GM23248 (cell line): Measurements from ENCODE around the gene SPATA31E1. TPM values are rescaled to one million over a fixed set of nuclear protein-coding genes. Genes with fewer than 3 reads are reported as not detected.
"Not testable (repeated sequence)": the region's sequence is repeated elsewhere in the genome, so short reads cannot be mapped to it uniquely, and the experiment has no call there.

ENCODE experiments used
- DNase-seq: peaks from one replicate; pipeline ENCODE4 v3.0.0-alpha.2; 2015
- H2AFZ ChIP-seq: fragments of 200-600 bp; sonication (generic); 2 replicates; pipeline ENCODE4 v1.6.1; 2016; ENCODE audit warnings: antibody characterized with exemption
- H3F3A ChIP-seq: fragments of 200-600 bp; sonication (generic); 2 replicates; pipeline ENCODE4 v1.6.1; 2016; ENCODE audit warnings: mild to moderate bottlenecking, antibody characterized with exemption, mixed run types; ENCODE audit not compliant: insufficient read depth
- H3K27ac ChIP-seq: fragments of 200-600 bp; sonication (generic); 2 replicates; pipeline ENCODE4 v1.5.1; 2016; ENCODE audit warnings: mild to moderate bottlenecking
- H3K27me3 ChIP-seq: fragments of 200-600 bp; sonication (generic); replicated peaks from 2 replicates; pipeline ENCODE4 v1.6.1; 2016; ENCODE audit warnings: mild to moderate bottlenecking; ENCODE audit not compliant: insufficient read depth
- H3K36me3 ChIP-seq: fragments of 200-600 bp; sonication (generic); 2 replicates; pipeline ENCODE4 v1.6.1; 2016; ENCODE audit warnings: low read depth, mild to moderate bottlenecking
- H3K4me1 ChIP-seq: fragments of 200-600 bp; sonication (generic); 2 replicates; pipeline ENCODE4 v1.6.1; 2016; ENCODE audit warnings: mild to moderate bottlenecking; ENCODE audit not compliant: insufficient read depth
- H3K4me2 ChIP-seq: fragments of 200-600 bp; sonication (generic); one replicate; pipeline ENCODE4 v1.6.1; 2016; ENCODE audit warnings: mild to moderate bottlenecking; ENCODE audit not compliant: unreplicated experiment
- H3K4me3 ChIP-seq: fragments of 200-600 bp; sonication (generic); 2 replicates; pipeline ENCODE4 v1.5.1; 2016; ENCODE audit warnings: mild to moderate bottlenecking
- H3K79me2 ChIP-seq: fragments of 200-600 bp; sonication (generic); 2 replicates; pipeline ENCODE4 v1.6.1; 2016; ENCODE audit warnings: mild to moderate bottlenecking; ENCODE audit not compliant: insufficient read depth
- H3K9ac ChIP-seq: fragments of 200-600 bp; sonication (generic); 2 replicates; pipeline ENCODE4 v1.6.1; 2016; ENCODE audit warnings: mild to moderate bottlenecking
- H3K9me2 ChIP-seq: fragments of 200-600 bp; sonication (generic); 2 replicates; pipeline ENCODE4 v1.6.1; 2016; ENCODE audit warnings: mixed run types, mild to moderate bottlenecking, moderate library complexity; ENCODE audit not compliant: insufficient read depth
- H3K9me3 ChIP-seq: fragments of 200-600 bp; sonication (generic); one replicate; pipeline ENCODE4 v1.6.1; 2017; ENCODE audit warnings: low read depth
- H4K20me1 ChIP-seq: fragments of 200-600 bp; sonication (generic); 2 replicates; pipeline ENCODE4 v1.6.0; 2016; ENCODE audit not compliant: insufficient read depth
- EZH2 ChIP-seq: fragments of 200-600 bp; sonication (generic); IDR thresholded peaks from 2 replicates; pipeline ENCODE4 v1.6.1; 2018; ENCODE audit warnings: antibody characterized with exemption, mild to moderate bottlenecking; ENCODE audit not compliant: insufficient read depth, poor library complexity, severe bottlenecking
- EZH2phosphoT487 ChIP-seq: fragments of 200-600 bp; sonication (generic); IDR thresholded peaks from 2 replicates; pipeline ENCODE4 v1.6.1; 2018; ENCODE audit warnings: antibody characterized with exemption, moderate library complexity, mild to moderate bottlenecking, low read depth; ENCODE audit not compliant: insufficient read depth
- WGBS, 2 experiments: methylation state at CpG; one replicate each; pipeline ENCODE4 v1.1.6; 2015 to 2017; ENCODE audit warnings: low lambda C conversion rate in 2 of 2, low coverage in 1 of 2; ENCODE audit errors: missing lambda C conversion rate in 2 of 2; 5-methylcytosine and 5-hydroxymethylcytosine counted together
- in situ Hi-C: fragments of 300-500 bp; cut with MboI; formaldehyde crosslinking; loops from 2 replicates; pipeline ENCODE4 v1.15.0; 2020
- polyA plus RNA-seq: library from polyadenylated mRNA; unstranded; fragments of >200 nt; fragmentation: Nextera tagmentation; extraction: Ambion mirVana; gene quantifications from 2 replicates; pipeline ENCODE4 v1.2.1, GENCODE V29; 2016
- total RNA-seq: library from RNA; depleted of rRNA; stranded (reverse); fragments of >200 nt; shearing (Covaris generic); gene quantifications from 2 replicates; pipeline ENCODE4 v1.2.3, GENCODE V29; 2014

Gene SPATA31E1
- total and polyA plus RNA-seq, 2 experiments from 2014 or later = not detected

- no peaks in the 10 kb centered on the region for H3K36me3 ChIP-seq
- H3K9me2 ChIP-seq = no peaks in the 10 kb centered on the region
- 91 to 98% methylated on average over 1 of the region's 1 CpG for WGBS, 2 experiments
- no peak overlapping the region for H3K9ac ChIP-seq
- H3K27ac ChIP-seq = no peak overlapping the region
- H3K27me3 ChIP-seq = no peaks in the 10 kb centered on the region
- DNase-seq = no peak
- no peak overlapping the region for H3K4me3 ChIP-seq
- H4K20me1 ChIP-seq = no peaks in the 10 kb centered on the region
- TF ChIP-seq EZH2 (no peak), EZH2phosphoT487 (no peak)
- in situ Hi-C loops = no loop called here
- H3K79me2 ChIP-seq = no peaks in the 10 kb centered on the region
- H3F3A ChIP-seq = no peaks in the 10 kb centered on the region
- H3K4me1 ChIP-seq = no peaks in the 10 kb centered on the region
- H2AFZ ChIP-seq = no peak overlapping the region
- no peaks in the 10 kb centered on the region for H3K9me3 ChIP-seq
- no peak overlapping the region for H3K4me2 ChIP-seq
These were observed 42.5 kb upstream of the SPATA31E1 start for GRCh38 chr9:87840134-87840533.

GRCh38 chr9:87842878-87843585 lies 39.6 kb upstream of the SPATA31E1 start:
- no peaks in the 10 kb centered on the region for H3K4me1 ChIP-seq
- no peak overlapping the region for H2AFZ ChIP-seq
- H3K4me3 ChIP-seq = no peak overlapping the region
- no peaks in the 10 kb centered on the region for H3K9me2 ChIP-seq
- in situ Hi-C loops = no loop called here
- H3K27ac ChIP-seq = no peak overlapping the region
- no peak overlapping the region for H3K4me2 ChIP-seq
- no peaks in the 10 kb centered on the region for H3K9me3 ChIP-seq
- TF ChIP-seq EZH2phosphoT487 = no peak
- TF ChIP-seq EZH2 = no peak
- H3K27me3 ChIP-seq = no peaks in the 10 kb centered on the region
- H3K9ac ChIP-seq = no peak overlapping the region
- DNase-seq = no peak
- H3K36me3 ChIP-seq = no peaks in the 10 kb centered on the region
- H4K20me1 ChIP-seq = no peaks in the 10 kb centered on the region
- H3F3A ChIP-seq = no peaks in the 10 kb centered on the region
- WGBS, 2 experiments = 90 to 91% methylated on average over 28 of the region's 28 CpGs
- no peaks in the 10 kb centered on the region for H3K79me2 ChIP-seq

GRCh38 chr9:87844506-87844905 lies 38.2 kb upstream of the SPATA31E1 start:
- H2AFZ ChIP-seq = no peak overlapping the region
- no peaks in the 10 kb centered on the region for H4K20me1 ChIP-seq
- no peaks in the 10 kb centered on the region for H3K79me2 ChIP-seq
- in situ Hi-C loops = no loop called here
- H3K9me3 ChIP-seq = no peaks in the 10 kb centered on the region
- no peak overlapping the region for H3K4me3 ChIP-seq
- 16 to 25% methylated on average over 2 of the region's 2 CpGs for WGBS, 2 experiments
- no peak overlapping the region for H3K27ac ChIP-seq
- TF ChIP-seq EZH2 (no peak), EZH2phosphoT487 (no peak)
- H3K4me2 ChIP-seq = no peak overlapping the region
- H3K27me3 ChIP-seq = no peaks in the 10 kb centered on the region
- H3K9me2 ChIP-seq = no peaks in the 10 kb centered on the region
- no peaks in the 10 kb centered on the region for H3K4me1 ChIP-seq
- H3F3A ChIP-seq = no peaks in the 10 kb centered on the region
- no peaks in the 10 kb centered on the region for H3K36me3 ChIP-seq
- H3K9ac ChIP-seq = no peak overlapping the region
- no peak for DNase-seq

DNA sequence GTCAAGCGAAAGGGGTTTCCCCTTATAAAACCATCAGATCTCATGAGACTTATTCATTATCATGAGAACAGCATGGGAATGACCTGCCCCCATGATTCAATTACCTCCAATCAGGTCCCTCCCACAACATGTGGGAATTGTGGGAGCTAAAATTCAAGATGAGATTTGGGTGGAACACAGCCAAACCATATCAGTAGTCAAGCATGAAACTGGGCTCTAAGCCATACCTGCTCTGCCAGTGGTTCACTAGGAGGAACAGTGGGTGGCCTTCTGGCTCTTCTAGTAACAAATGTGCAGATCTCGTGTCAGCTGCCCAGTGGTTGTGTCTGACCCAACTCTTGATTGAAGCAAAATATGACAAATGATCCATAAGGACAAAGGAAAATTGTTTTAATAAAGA lies 34.9 kb upstream of the SPATA31E1 start:
- in situ Hi-C loops, H3F3A ChIP-seq, H4K20me1 ChIP-seq, H3K4me3 ChIP-seq, H3K79me2 ChIP-seq, H3K4me2 ChIP-seq, H3K9ac ChIP-seq, H3K9me3 ChIP-seq, H3K36me3 ChIP-seq, H2AFZ ChIP-seq, H3K27ac ChIP-seq, H3K27me3 ChIP-seq, H3K9me2 ChIP-seq: not testable (repeated sequence)
- 70 to 75% methylated on average over 2 of the region's 2 CpGs for WGBS, 2 experiments
- peak; percentile 7 for DNase-seq
- H3K4me1 ChIP-seq = peaks cover 16% of the 10 kb centered on the region
